RWPE2 (cell line): Measurements from ENCODE around the gene SMIM22.

Experiments used
- ATAC-seq: fragments of 200-7000 bp; cut with Tn5 transposase; 3 replicates; pipeline ENCODE4 v1.9.1; 2021; ENCODE audit warnings: low read depth
- DNase-seq: peaks from one replicate; pipeline ENCODE4 v3.0.0-alpha.2; 2020; ENCODE audit warnings: low spot score
- H3K27ac ChIP-seq: fragments of 450-650 bp; 2 replicates; pipeline ENCODE4 v1.5.1; 2017; ENCODE audit warnings: mild to moderate bottlenecking; ENCODE audit not compliant: poor library complexity, severe bottlenecking
- H3K27me3 ChIP-seq: fragments of 250-450 bp; sonication (Bioruptor Pico); 2 replicates; pipeline ENCODE4 v1.5.1; 2021; ENCODE audit warnings: mild to moderate bottlenecking, moderate library complexity; ENCODE audit not compliant: insufficient read depth, poor library complexity, severe bottlenecking
- H3K36me3 ChIP-seq: fragments of 250-450 bp; sonication (Bioruptor Pico); 2 replicates; pipeline ENCODE4 v1.5.1; 2020; ENCODE audit warnings: low read depth, mild to moderate bottlenecking, moderate library complexity
- H3K4me1 ChIP-seq: fragments of 250-450 bp; sonication (Bioruptor Pico); 2 replicates; pipeline ENCODE4 v1.5.1; 2021; ENCODE audit warnings: mild to moderate bottlenecking, moderate library complexity; ENCODE audit not compliant: insufficient read depth, poor library complexity, severe bottlenecking
- H3K4me3 ChIP-seq: fragments of 250-450 bp; sonication (Bioruptor Pico); 2 replicates; pipeline ENCODE4 v1.5.1; 2021; ENCODE audit warnings: mild to moderate bottlenecking, moderate library complexity; ENCODE audit not compliant: severe bottlenecking
- H3K9me3 ChIP-seq: fragments of 250-450 bp; sonication (Bioruptor Pico); 2 replicates; pipeline ENCODE4 v1.5.1; 2021; ENCODE audit warnings: mild to moderate bottlenecking, moderate library complexity; ENCODE audit not compliant: severe bottlenecking
- TF ChIP-seq, protein P1 (sequence below): fragments of 450-650 bp; IDR thresholded peaks from one replicate; pipeline ENCODE4 v1.5.1; 2017; ENCODE audit warnings: mild to moderate bottlenecking, moderate library complexity; ENCODE audit not compliant: poor library complexity, severe bottlenecking

The SMIM22 gene

DNA sequence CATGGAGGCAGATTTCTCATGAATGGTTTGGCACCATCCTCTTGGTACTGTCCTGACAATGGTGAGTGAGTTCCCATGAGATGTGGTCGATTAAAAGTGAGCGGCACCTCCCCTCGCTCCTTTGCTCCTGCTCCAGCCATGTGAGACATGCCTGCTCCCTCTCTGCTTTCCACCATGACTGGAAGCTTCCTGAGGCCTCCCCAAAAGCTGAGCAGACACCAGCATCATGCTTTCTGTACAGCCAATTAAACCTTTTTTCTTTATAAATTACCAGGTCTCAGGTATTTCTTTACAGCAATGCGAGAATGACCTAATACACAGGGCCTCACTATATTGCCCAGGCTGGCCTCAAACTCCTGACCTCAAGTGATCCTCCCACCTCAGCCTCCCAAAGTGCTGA is 40.3 kb upstream of the SMIM22 start:
- Histone ChIP-seq H3K4me1 (no peaks in the 10 kb centered on the region), H3K27ac (no peak overlapping the region), H3K4me3 (no peak overlapping the region), H3K9me3 (no peaks in the 10 kb centered on the region), H3K27me3 (no peaks in the 10 kb centered on the region), H3K36me3 (peaks cover 50% of the 10 kb centered on the region)
- DNase-seq (no peak), ATAC-seq (no peak)
- TF ChIP-seq, protein P1, sequence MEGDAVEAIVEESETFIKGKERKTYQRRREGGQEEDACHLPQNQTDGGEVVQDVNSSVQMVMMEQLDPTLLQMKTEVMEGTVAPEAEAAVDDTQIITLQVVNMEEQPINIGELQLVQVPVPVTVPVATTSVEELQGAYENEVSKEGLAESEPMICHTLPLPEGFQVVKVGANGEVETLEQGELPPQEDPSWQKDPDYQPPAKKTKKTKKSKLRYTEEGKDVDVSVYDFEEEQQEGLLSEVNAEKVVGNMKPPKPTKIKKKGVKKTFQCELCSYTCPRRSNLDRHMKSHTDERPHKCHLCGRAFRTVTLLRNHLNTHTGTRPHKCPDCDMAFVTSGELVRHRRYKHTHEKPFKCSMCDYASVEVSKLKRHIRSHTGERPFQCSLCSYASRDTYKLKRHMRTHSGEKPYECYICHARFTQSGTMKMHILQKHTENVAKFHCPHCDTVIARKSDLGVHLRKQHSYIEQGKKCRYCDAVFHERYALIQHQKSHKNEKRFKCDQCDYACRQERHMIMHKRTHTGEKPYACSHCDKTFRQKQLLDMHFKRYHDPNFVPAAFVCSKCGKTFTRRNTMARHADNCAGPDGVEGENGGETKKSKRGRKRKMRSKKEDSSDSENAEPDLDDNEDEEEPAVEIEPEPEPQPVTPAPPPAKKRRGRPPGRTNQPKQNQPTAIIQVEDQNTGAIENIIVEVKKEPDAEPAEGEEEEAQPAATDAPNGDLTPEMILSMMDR: no peak

DNA sequence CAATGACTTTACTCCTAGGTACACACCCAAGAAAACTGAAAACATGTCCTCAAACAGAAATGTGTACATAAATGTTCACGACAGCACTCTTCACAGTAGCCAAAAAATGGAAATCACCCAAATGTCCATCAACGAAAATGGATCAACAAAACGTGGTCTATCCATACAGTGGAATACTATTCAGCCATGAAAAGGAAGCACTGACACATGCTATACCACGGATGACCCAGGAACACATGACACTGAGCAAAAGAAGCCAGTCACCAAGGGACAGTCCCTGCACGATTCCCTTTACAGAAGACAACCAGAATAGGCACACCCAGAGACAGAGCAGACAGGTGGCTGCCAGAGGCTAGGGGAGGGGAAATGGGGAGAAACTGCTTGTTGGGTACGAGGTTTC is 39.5 kb upstream of the SMIM22 start:
- H3K27me3 ChIP-seq: no peaks in the 10 kb centered on the region
- DNase-seq (no peak), ATAC-seq (no peak)
- H3K36me3 ChIP-seq: peaks cover 58% of the 10 kb centered on the region
- H3K4me1 ChIP-seq: no peaks in the 10 kb centered on the region
- no peak overlapping the region for H3K27ac ChIP-seq
- no peaks in the 10 kb centered on the region for H3K9me3 ChIP-seq
- H3K4me3 ChIP-seq: no peak overlapping the region
- TF ChIP-seq, protein P1: no peak

DNA sequence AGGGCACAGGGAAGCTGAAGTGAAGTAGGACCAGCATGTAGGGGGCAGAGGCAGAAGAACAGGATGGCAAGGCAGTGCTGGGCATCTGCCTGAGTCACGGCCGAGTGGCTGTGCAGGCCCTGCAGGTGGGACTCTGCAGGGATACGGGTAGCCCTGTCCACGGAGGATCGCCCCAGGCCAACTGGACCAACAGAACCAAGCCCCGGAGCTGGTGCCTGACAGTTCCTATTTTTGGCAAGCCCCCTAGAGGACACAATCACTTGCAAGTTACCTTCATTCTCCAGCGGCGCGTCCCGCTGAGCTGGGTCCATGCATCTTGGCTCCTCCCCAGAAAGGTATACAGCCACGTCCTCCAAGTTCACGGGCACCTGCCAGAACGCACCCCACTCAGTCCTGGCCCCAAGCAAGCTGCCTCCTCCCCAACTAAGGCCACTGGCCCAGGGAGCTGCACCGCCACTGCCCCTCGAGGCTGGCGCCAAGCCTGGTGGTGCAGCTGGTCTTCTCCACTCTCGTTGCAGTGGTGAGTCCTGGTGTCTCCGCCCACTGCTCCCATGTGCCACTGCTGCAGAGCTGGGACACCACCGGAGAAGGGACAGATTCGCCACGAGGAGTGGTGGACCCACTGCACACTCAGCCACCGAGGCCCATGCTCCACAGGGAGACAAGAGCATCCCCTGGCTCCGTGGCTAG is 34.8 kb upstream of the SMIM22 start:
- H3K27ac ChIP-seq: no peak overlapping the region
- no peaks in the 10 kb centered on the region for H3K27me3 ChIP-seq
- peaks cover 77% of the 10 kb centered on the region for H3K36me3 ChIP-seq
- H3K9me3 ChIP-seq: no peaks in the 10 kb centered on the region
- no peaks in the 10 kb centered on the region for H3K4me1 ChIP-seq
- DNase-seq: no peak
- no peak for ATAC-seq
- no peak overlapping the region for H3K4me3 ChIP-seq
- TF ChIP-seq, protein P1: no peak

DNA sequence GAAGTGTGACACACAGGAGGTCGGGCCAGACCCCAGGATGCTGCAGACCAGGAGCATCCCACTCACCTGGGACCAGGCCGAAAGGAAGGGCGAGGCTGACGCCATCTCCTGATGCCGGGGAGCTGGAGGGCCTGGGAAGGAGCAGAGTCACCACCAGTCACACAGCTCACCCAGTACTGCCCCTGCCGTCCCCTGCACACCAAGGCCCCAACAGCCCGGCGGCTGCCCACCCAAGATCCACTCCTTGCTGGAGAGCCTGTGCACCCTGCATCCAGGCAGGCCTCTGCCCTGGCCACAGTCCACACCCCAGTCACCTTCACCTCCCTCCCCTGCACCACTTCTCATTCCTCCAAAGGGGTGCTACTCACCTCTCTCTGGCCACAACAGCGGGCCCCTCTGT is 33.0 kb upstream of the SMIM22 start:
- H3K9me3 ChIP-seq: no peaks in the 10 kb centered on the region
- H3K27ac ChIP-seq: no peak overlapping the region
- TF ChIP-seq, protein P1: no peak
- no peak for ATAC-seq
- H3K4me1 ChIP-seq: peaks cover 4% of the 10 kb centered on the region
- peaks cover 65% of the 10 kb centered on the region for H3K36me3 ChIP-seq
- no peaks in the 10 kb centered on the region for H3K27me3 ChIP-seq
- DNase-seq: no peak
- no peak overlapping the region for H3K4me3 ChIP-seq

DNA sequence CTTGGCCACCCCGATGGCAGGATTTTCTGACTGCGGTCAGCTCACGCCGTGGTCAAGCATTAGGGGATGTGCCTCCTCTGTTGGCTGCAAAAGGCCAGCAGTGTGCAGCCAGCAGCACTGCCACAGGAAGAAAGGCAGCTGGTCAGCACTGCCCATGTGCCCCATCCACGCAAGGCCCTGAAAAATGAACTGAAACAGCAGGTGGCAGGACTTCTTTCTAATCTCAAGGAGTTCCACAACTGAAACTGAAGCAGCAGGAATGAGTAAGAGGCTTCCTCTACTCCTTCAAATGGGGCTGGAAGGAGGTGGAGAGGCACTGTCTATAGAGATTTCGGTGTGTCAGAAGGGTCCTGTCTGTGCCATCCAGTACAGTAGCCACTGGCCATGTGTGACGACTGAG is 31.4 kb upstream of the SMIM22 start:
- Histone ChIP-seq H3K27me3 (no peaks in the 10 kb centered on the region), H3K36me3 (peaks cover 58% of the 10 kb centered on the region), H3K4me3 (no peak overlapping the region), H3K4me1 (peaks cover 7% of the 10 kb centered on the region), H3K9me3 (no peaks in the 10 kb centered on the region), H3K27ac (no peak overlapping the region)
- no peak for DNase-seq
- TF ChIP-seq, protein P1: no peak
- ATAC-seq: no peak
